ENCODE data around the gene C11orf68. TPM values are rescaled to one million over a fixed set of nuclear protein-coding genes. Genes with fewer than 3 reads are reported as not detected.

The C11orf68 gene
- total RNA-seq, 1 donor from 2014 or later: 34.9 TPM

GRCh38 chr11:65945941-65946558, 27.2 kb upstream of the C11orf68 start:
- Mint-ChIP-seq H3K27ac (no peak overlapping the region), H3K27me3 (ENCODE audit: low read depth) (peaks cover 20% of the 10 kb centered on the region)

GRCh38 chr11:65945430-65945911, 26.6 kb upstream of the C11orf68 start, which contains the start of gene TSGA10IP:
Gene TSGA10IP, plus strand, starts transcription at chr11:65945480. Its CDS starts 196 bp downstream, at chr11:65945676.
- peaks cover 23% of the 10 kb centered on the region for H3K27me3 Mint-ChIP-seq (ENCODE audit: low read depth)
- TF ChIP-seq, protein P1, sequence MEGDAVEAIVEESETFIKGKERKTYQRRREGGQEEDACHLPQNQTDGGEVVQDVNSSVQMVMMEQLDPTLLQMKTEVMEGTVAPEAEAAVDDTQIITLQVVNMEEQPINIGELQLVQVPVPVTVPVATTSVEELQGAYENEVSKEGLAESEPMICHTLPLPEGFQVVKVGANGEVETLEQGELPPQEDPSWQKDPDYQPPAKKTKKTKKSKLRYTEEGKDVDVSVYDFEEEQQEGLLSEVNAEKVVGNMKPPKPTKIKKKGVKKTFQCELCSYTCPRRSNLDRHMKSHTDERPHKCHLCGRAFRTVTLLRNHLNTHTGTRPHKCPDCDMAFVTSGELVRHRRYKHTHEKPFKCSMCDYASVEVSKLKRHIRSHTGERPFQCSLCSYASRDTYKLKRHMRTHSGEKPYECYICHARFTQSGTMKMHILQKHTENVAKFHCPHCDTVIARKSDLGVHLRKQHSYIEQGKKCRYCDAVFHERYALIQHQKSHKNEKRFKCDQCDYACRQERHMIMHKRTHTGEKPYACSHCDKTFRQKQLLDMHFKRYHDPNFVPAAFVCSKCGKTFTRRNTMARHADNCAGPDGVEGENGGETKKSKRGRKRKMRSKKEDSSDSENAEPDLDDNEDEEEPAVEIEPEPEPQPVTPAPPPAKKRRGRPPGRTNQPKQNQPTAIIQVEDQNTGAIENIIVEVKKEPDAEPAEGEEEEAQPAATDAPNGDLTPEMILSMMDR (IDR thresholded peaks at IDR 0.05; ENCODE audit: unreplicated experiment): no peak
- no peak for DNase-seq (ENCODE audit: low spot score in 2 of 2, unreplicated experiment in 2 of 2)
- no peaks in the 10 kb centered on the region for H3K36me3 Mint-ChIP-seq
- H3K4me3 Mint-ChIP-seq: no peak within 1 kb of the TSS
- no peak within 1 kb of the TSS for H3K27ac Mint-ChIP-seq
- no peaks in the 10 kb centered on the region for H3K4me1 Mint-ChIP-seq
- H3K9me3 Mint-ChIP-seq: no peaks in the 10 kb centered on the region

More at GRCh38 chr11:65945941-65946558, 27.2 kb upstream of the C11orf68 start:
- TF ChIP-seq, protein P1 (IDR thresholded peaks at IDR 0.05; ENCODE audit: unreplicated experiment): no peak
- Mint-ChIP-seq H3K9me3 (no peaks in the 10 kb centered on the region), H3K4me3 (no peak overlapping the region), H3K36me3 (no peaks in the 10 kb centered on the region), H3K4me1 (no peaks in the 10 kb centered on the region)
- no peak for DNase-seq (ENCODE audit: low spot score in 2 of 2, unreplicated experiment in 2 of 2)

- TF ChIP-seq, protein P1 (IDR thresholded peaks at IDR 0.05; ENCODE audit: unreplicated experiment): no peak
- Mint-ChIP-seq H3K27ac (no peak overlapping the region), H3K36me3 (no peaks in the 10 kb centered on the region), H3K4me1 (no peaks in the 10 kb centered on the region), H3K4me3 (no peak overlapping the region), H3K27me3 (ENCODE audit: low read depth) (peaks cover 27% of the 10 kb centered on the region), H3K9me3 (no peaks in the 10 kb centered on the region)
- no peak for DNase-seq (ENCODE audit: low spot score in 2 of 2, unreplicated experiment in 2 of 2)
These were observed 25.9 kb upstream of the C11orf68 start for GRCh38 chr11:65944767-65945166.

DNA sequence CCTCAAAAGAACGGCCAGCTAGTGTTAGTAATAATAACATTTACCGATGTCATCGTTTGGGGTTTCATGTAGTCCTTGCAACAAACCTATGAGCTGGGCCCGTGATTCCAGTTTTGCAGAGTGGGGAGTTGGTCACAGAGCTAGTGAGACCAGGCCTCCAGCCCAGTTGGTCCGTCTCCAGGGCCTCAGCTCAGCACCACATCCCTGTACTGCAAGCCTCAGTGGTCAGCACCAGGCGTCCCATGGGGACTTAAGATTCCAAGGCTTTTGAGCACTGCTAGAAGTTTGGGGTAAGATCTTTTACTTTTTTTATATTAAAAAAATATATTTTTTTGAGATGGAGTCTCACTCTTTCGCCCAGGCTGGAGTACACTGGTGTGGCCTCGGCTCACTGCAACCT, 25.3 kb upstream of the C11orf68 start:
- no peak overlapping the region for H3K27ac Mint-ChIP-seq
- no peak for DNase-seq (ENCODE audit: low spot score in 2 of 2, unreplicated experiment in 2 of 2)

DNA sequence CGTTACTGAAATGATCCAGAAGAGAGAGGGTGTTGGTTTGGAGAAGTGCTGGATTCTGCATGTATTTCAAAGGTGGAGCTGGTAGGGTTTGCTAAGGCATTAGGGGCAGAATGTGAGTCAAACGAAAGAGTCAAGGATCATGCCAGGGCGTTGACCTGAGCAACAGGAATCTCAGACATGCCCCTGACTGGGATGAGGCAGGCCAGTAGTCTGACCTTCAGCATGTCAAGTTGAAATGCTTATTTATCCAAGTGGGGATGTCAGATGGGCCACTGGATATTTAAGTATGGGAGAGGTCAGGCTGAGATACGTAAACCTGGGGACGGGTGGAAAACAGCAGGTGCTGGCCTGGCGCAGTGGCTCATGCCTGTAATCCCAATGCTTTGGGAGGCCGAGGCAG, 23.7 kb upstream of the C11orf68 start:
- no peak overlapping the region for H3K4me3 Mint-ChIP-seq
- no peaks in the 10 kb centered on the region for H3K9me3 Mint-ChIP-seq
- H3K4me1 Mint-ChIP-seq: no peaks in the 10 kb centered on the region
- DNase-seq (ENCODE audit: low spot score in 2 of 2, unreplicated experiment in 2 of 2): no peak
- TF ChIP-seq, protein P1 (IDR thresholded peaks at IDR 0.05; ENCODE audit: unreplicated experiment): no peak
- peaks cover 23% of the 10 kb centered on the region for H3K27me3 Mint-ChIP-seq (ENCODE audit: low read depth)
- no peaks in the 10 kb centered on the region for H3K36me3 Mint-ChIP-seq
- H3K27ac Mint-ChIP-seq: no peak overlapping the region

More for the DNA sequence above, 25.3 kb upstream of the C11orf68 start:
- H3K36me3 Mint-ChIP-seq: no peaks in the 10 kb centered on the region
- no peaks in the 10 kb centered on the region for H3K9me3 Mint-ChIP-seq
- H3K27me3 Mint-ChIP-seq (ENCODE audit: low read depth): peaks cover 27% of the 10 kb centered on the region
- H3K4me3 Mint-ChIP-seq: no peak overlapping the region
- TF ChIP-seq, protein P1 (IDR thresholded peaks at IDR 0.05; ENCODE audit: unreplicated experiment): no peak
- no peaks in the 10 kb centered on the region for H3K4me1 Mint-ChIP-seq

All from mesothelial cell of epicardium (in vitro differentiated cells).